Measurements from ENCODE around the gene UPF2. TPM values are rescaled to one million over a fixed set of nuclear protein-coding genes. Genes with fewer than 3 reads are reported as not detected.

The UPF2 gene
- total and polyA plus RNA-seq, 12 donors, result 5.1 to 24.3 (median 12.1) TPM

DNA sequence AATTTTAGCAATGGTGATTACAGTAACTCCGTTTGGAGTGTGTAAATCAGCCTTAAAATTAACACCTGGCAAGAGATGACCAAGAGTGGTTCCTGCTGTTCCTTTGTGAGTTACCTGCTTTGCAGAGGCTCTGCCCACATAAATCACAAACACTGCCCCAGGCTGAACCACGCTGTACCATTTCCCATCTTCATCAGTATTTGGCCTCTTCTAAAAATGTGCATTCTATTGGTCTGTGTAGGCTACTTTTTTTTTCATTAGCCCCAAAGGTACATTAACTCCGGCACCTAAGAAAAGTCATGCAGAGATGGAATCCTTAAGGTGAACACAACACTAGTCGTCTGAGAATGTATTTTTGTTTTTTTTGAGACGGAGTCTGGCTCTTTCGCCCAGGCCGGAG is 123.3 kb downstream of the UPF2 start:
- TF ChIP-seq POLR2A (IDR thresholded peaks at IDR 0.05), result no peak
- TF ChIP-seq, protein P1, sequence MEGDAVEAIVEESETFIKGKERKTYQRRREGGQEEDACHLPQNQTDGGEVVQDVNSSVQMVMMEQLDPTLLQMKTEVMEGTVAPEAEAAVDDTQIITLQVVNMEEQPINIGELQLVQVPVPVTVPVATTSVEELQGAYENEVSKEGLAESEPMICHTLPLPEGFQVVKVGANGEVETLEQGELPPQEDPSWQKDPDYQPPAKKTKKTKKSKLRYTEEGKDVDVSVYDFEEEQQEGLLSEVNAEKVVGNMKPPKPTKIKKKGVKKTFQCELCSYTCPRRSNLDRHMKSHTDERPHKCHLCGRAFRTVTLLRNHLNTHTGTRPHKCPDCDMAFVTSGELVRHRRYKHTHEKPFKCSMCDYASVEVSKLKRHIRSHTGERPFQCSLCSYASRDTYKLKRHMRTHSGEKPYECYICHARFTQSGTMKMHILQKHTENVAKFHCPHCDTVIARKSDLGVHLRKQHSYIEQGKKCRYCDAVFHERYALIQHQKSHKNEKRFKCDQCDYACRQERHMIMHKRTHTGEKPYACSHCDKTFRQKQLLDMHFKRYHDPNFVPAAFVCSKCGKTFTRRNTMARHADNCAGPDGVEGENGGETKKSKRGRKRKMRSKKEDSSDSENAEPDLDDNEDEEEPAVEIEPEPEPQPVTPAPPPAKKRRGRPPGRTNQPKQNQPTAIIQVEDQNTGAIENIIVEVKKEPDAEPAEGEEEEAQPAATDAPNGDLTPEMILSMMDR (IDR thresholded peaks at IDR 0.05), result no peak
- DNase-seq, result no peak
- Histone ChIP-seq H3K4me3 (no peak overlapping the region), H3K36me3 (replicated peaks in 1 of 2) (peaks cover 0 to 26% of the 10 kb centered on the region in 2 donors), H3K27ac (no peak overlapping the region), H3K27me3 (no peaks in the 10 kb centered on the region), H3K9me3 (replicated peaks in 1 of 3) (no peaks in the 10 kb centered on the region), H3K4me1 (replicated peaks in 1 of 2) (no peaks in the 10 kb centered on the region)
- 90 to 92% (median 91%) methylated on average over 7 of the region's 7 CpGs for WGBS, 4 donors
- intact Hi-C loops (cut with DNase I), result no loop called here

DNA sequence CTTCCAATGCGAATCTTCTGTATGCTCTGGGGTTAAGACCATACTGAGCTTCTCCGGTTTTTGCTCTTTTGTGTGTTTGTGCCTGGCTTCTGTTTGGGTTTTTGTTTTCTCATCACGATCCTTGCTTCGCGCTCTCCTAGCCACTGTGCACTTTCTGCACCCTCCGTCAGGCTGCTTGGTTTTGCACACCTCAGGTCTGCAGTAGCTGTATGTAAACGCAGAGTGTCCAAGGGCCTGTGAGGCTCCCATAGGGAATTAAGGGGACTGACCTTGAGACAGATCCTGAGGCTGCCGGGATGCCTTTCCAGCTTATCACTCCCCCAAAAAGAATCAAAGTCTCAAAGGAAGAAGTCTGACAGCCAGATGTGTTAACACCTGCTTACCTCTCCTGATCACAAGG is 124.2 kb downstream of the UPF2 start:
- Histone ChIP-seq H3K4me1 (replicated peaks in 1 of 2) (no peaks in the 10 kb centered on the region), H3K9me3 (replicated peaks in 1 of 3) (no peaks in the 10 kb centered on the region), H3K27ac (no peak overlapping the region), H3K4me3 (no peak overlapping the region), H3K36me3 (replicated peaks in 1 of 2) (peaks cover 0 to 26% of the 10 kb centered on the region in 2 donors), H3K27me3 (no peaks in the 10 kb centered on the region)
- TF ChIP-seq POLR2A (IDR thresholded peaks at IDR 0.05), result no peak
- TF ChIP-seq, protein P1 (IDR thresholded peaks at IDR 0.05), result no peak
- intact Hi-C loops (cut with DNase I), result no loop called here
- DNase-seq, result no peak
- WGBS, 4 donors, result 79 to 87% (median 82%) methylated on average over 8 of the region's 8 CpGs

GRCh38 chr10:11913079-11913641 is 129.4 kb downstream of the UPF2 start:
- H3K4me1 ChIP-seq (replicated peaks in 1 of 2), result no peaks in the 10 kb centered on the region
- DNase-seq, result peak in 1 of 7 donors; percentile 11
- no peaks in the 10 kb centered on the region for H3K9me3 ChIP-seq (replicated peaks in 1 of 3)
- no peak for TF ChIP-seq POLR2A (IDR thresholded peaks at IDR 0.05)
- TF ChIP-seq, protein P1 (IDR thresholded peaks at IDR 0.05), result no peak
- H3K27me3 ChIP-seq, result no peaks in the 10 kb centered on the region
- intact Hi-C loops (cut with DNase I), result no loop called here
- no peaks in the 10 kb centered on the region for H3K36me3 ChIP-seq (replicated peaks in 1 of 2)
- H3K4me3 ChIP-seq, result no peak overlapping the region
- WGBS, 4 donors, result 53 to 66% (median 63%) methylated on average over 9 to 11 of the region's 11 CpGs
- H3K27ac ChIP-seq, result no peak overlapping the region

GRCh38 chr10:11910102-11910501 is 132.5 kb downstream of the UPF2 start:
- 81 to 90% (median 84%) methylated on average over 7 to 10 of the region's 10 CpGs for WGBS, 4 donors
- H3K9me3 ChIP-seq (replicated peaks in 1 of 3), result no peaks in the 10 kb centered on the region
- H3K27me3 ChIP-seq, result no peaks in the 10 kb centered on the region
- TF ChIP-seq, protein P1 (IDR thresholded peaks at IDR 0.05), result no peak
- no peak for TF ChIP-seq POLR2A (IDR thresholded peaks at IDR 0.05)
- H3K4me3 ChIP-seq, result no peak overlapping the region
- intact Hi-C loops (cut with DNase I), result no loop called here
- H3K4me1 ChIP-seq (replicated peaks in 1 of 2), result no peaks in the 10 kb centered on the region
- H3K27ac ChIP-seq, result no peak overlapping the region
- DNase-seq, result no peak
- H3K36me3 ChIP-seq (replicated peaks in 1 of 2), result no peaks in the 10 kb centered on the region

Measured in adrenal gland (tissue), 12 donors.